Spinal cord (tissue), 10 donors: ENCODE results near the gene RASSF5. TPM values are rescaled to one million over a fixed set of nuclear protein-coding genes. Genes with fewer than 3 reads are reported as not detected.
"Not testable (repeated sequence)": the region's sequence is repeated elsewhere in the genome, so short reads cannot be mapped to it uniquely, and the experiment has no call there.

Experiments used
- DNase-seq, 6 donors: peaks; one replicate each; pipeline versions ENCODE4 v3.0.0 to v3.0.0-alpha.2; 2013 to 2015; ENCODE audit warnings: low spot score in 6 of 6, low read depth in 4 of 6
- H3K27ac ChIP-seq: one replicate; pipeline ENCODE4 v1.5.1; 2013; ENCODE audit warnings: low read depth, low read length, control low read depth
- H3K27me3 ChIP-seq: one replicate; pipeline ENCODE4 v1.6.1; 2013; ENCODE audit warnings: low read length; ENCODE audit not compliant: control insufficient read depth, insufficient read depth
- H3K36me3 ChIP-seq: one replicate; pipeline ENCODE4 v1.6.1; 2013; ENCODE audit warnings: low read length; ENCODE audit not compliant: control insufficient read depth, insufficient read depth
- H3K4me1 ChIP-seq: one replicate; pipeline ENCODE4 v1.6.1; 2013; ENCODE audit warnings: low read length; ENCODE audit not compliant: control insufficient read depth, insufficient read depth
- H3K4me3 ChIP-seq: one replicate; pipeline ENCODE4 v1.5.1; 2013; ENCODE audit warnings: low read depth, low read length, control low read depth
- H3K9me3 ChIP-seq: one replicate; pipeline ENCODE4 v1.6.1; 2013; ENCODE audit warnings: low read length; ENCODE audit not compliant: control insufficient read depth, insufficient read depth
- WGBS: methylation state at CpG from one replicate; pipeline ENCODE4 v1.1.5; 2013; ENCODE audit warnings: missing lambda C conversion rate; ENCODE audit not compliant: insufficient coverage; 5-methylcytosine and 5-hydroxymethylcytosine counted together
- polyA plus RNA-seq, 2 donors: library from polyadenylated mRNA; unstranded; fragments of 120-200 nt; gene quantifications; one replicate each; pipeline ENCODE4 v1.2.1, GENCODE V29; 2013; ENCODE audit not compliant: insufficient read length in 2 of 2
- total RNA-seq, 2 donors: library from RNA; depleted of rRNA in 1 of 2; stranded (reverse); fragments of 120-200 nt in 1 of 2; fragments of >200 nt in 1 of 2; gene quantifications; one replicate each; pipeline versions ENCODE4 v1.2.3 to v1.2.4, GENCODE V29; 2013 to 2014
- donor health status: healthy.

RASSF5 gene
- total and polyA plus RNA-seq, 4 donors: 3.2 to 13.7 (median 9.8) TPM

GRCh38 chr1:206596319-206596666 lies 89.0 kb downstream of the RASSF5 start:
- Histone ChIP-seq H3K4me1 (no peaks in the 10 kb centered on the region), H3K4me3 (no peak overlapping the region), H3K9me3 (no peaks in the 10 kb centered on the region), H3K27ac (no peak overlapping the region), H3K36me3 (peaks cover 69% of the 10 kb centered on the region), H3K27me3 (no peaks in the 10 kb centered on the region)
- no CpG with 5 or more reads among the region's 1 CpG for WGBS
- DNase-seq: no peak

DNA sequence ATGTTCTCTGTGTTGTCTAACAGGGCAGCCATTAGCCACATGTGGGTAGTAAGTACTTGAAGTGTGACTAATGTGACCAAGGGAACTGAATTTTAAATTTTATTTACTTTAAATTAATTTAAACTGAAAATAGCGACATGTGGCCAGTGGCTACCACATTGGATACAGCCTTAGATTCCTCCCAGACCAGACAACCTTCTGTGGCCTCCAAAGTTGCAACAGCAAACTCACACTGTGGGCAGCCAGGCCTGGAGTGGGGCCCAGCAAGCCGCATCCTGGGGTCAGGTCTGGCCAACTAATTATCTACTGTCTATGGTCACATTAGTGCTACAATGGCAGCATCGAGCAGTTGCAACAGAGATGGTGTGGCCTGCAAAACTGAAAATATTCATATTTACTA lies 93.2 kb downstream of the RASSF5 start:
- H3K9me3 ChIP-seq: no peaks in the 10 kb centered on the region
- no peak overlapping the region for H3K27ac ChIP-seq
- H3K4me3 ChIP-seq: no peak overlapping the region
- WGBS: 100% methylated on average over 1 of the region's 3 CpGs
- H3K27me3 ChIP-seq: no peaks in the 10 kb centered on the region
- no peaks in the 10 kb centered on the region for H3K4me1 ChIP-seq
- DNase-seq: no peak
- H3K36me3 ChIP-seq: peaks cover 72% of the 10 kb centered on the region

GRCh38 chr1:206604861-206605260 lies 97.5 kb downstream of the RASSF5 start:
- peaks cover 43% of the 10 kb centered on the region for H3K36me3 ChIP-seq
- H3K27me3 ChIP-seq: no peaks in the 10 kb centered on the region
- no peak overlapping the region for H3K4me3 ChIP-seq
- H3K27ac ChIP-seq: no peak overlapping the region
- no peaks in the 10 kb centered on the region for H3K4me1 ChIP-seq
- DNase-seq: no peak
- 88% methylated on average over 4 of the region's 5 CpGs for WGBS
- H3K9me3 ChIP-seq: no peaks in the 10 kb centered on the region

DNA sequence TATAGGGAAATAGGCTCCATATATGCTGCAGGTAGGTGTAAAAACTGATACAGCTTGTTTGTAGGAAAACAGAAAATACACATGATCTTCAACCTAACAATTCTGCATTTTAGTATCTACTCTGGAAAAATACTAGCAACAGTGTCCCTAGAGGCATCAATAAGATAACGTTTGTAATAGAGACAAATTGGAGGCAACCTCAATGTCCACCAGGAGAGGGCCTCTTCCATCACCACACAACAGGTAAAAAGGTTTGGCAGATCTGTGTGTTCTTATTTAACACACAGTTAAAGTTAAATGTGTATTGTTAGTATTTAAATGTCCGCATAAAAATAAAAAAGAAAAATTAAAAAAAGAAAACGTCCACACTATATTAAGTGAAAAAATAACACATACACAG lies 99.5 kb downstream of the RASSF5 start:
- H3K4me1 ChIP-seq: peaks cover 4% of the 10 kb centered on the region
- H3K27me3 ChIP-seq: no peaks in the 10 kb centered on the region
- no peaks in the 10 kb centered on the region for H3K9me3 ChIP-seq
- no CpG with 5 or more reads among the region's 3 CpGs for WGBS
- DNase-seq: peak in 2 of 6 donors; percentile 28 to 63
- no peak overlapping the region for H3K4me3 ChIP-seq
- H3K27ac ChIP-seq: no peak overlapping the region
- peaks cover 25% of the 10 kb centered on the region for H3K36me3 ChIP-seq

DNA sequence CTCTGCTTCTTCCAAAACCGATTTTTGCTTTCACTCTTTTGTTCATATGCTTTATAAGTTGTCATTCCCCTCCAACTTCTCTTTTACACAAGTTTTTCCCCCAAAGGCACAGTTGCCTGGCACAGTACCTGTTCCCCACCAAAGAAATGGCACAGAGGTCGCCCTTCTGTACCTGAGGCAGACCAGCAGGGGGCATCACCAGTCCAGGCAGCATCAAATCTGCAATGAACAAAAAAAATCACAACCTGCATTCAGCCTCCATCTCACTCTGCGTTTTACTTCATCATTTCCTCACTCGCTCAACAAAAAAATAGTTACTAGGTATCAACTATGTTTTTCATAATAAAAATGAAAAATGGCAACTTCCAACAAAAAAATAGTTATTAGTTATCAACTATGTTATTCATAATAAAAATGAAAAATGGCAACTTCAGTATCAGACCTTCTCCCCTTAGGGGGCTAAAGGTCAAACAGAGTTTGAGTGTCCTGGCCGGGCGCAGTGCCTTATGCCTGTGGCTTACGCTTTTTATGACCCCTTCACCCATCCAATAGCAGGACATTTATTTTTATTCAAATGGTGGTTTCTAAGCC lies 100.9 kb downstream of the RASSF5 start:
- WGBS: 83% methylated on average over 4 of the region's 7 CpGs
- H3K4me3 ChIP-seq: no peak overlapping the region
- no peaks in the 10 kb centered on the region for H3K9me3 ChIP-seq
- no peak overlapping the region for H3K27ac ChIP-seq
- no peaks in the 10 kb centered on the region for H3K27me3 ChIP-seq
- DNase-seq: peak in 2 of 6 donors; percentile 38 to 66
- H3K4me1 ChIP-seq: peaks cover 12% of the 10 kb centered on the region
- peaks cover 12% of the 10 kb centered on the region for H3K36me3 ChIP-seq

DNA sequence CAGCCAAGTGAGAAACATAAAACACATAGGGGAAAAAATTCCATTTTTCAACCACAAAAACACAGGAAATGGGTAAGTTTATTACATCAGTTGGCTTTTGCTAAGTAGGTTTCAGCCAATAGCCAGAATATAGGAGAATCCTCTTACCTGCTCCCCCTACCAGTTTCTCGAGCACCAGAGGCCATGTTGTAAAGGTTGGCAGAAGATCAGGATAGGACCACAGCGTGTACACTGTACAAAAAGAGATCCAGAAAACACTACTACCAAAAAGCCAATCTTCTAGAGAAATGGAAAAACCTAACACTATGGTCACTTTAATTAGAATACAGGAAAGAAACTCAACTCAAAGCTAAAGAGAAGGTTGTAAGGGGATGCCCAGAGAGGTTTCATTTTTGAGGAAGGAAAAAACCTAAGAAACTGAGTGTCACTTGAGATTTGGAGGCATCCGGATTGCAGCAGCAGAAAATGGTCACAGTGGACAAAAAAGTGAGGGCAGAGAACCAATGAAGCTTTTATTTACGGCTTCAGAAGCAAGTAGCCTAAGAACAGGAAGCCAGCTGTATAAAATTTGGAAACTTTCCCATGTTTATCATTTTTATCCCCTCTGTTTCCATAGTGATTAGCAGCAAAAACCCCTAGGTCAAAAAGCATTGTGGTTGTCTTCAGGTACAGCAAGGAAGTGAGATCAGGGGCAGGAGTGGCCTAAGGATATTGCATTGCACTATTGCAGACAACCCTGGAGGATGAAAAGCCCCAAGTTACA lies 102.1 kb downstream of the RASSF5 start:
- H3K9me3 ChIP-seq: no peaks in the 10 kb centered on the region
- 78% methylated on average over 1 of the region's 4 CpGs for WGBS

GRCh38 chr1:206612129-206612876 lies 105.0 kb downstream of the RASSF5 start, which contains the start of gene EIF2D:
EIF2D (minus strand) TSS chr1:206612465; CDS start chr1:206612342, 123 bp downstream.
- Histone ChIP-seq H3K4me1 (peaks cover 12% of the 10 kb centered on the region), H3K27ac (peak within 1 kb of the TSS; percentile 82), H3K9me3 (no peaks in the 10 kb centered on the region), H3K4me3 (peak within 1 kb of the TSS; percentile 76), H3K36me3 (peaks cover 2% of the 10 kb centered on the region), H3K27me3 (no peaks in the 10 kb centered on the region)
- WGBS: under 1% methylated on average over 41 of the region's 48 CpGs
- peak; percentile 82 to 98 (median 91) for DNase-seq

More for the DNA sequence above, 102.1 kb downstream of the RASSF5 start:
- Histone ChIP-seq H3K36me3 (peaks cover 5% of the 10 kb centered on the region), H3K27me3 (no peaks in the 10 kb centered on the region), H3K27ac (no peak overlapping the region), H3K4me3 (no peak overlapping the region), H3K4me1 (peaks cover 12% of the 10 kb centered on the region)
- DNase-seq: no peak

GRCh38 chr1:206626396-206626795 lies 119.1 kb downstream of the RASSF5 start:
- not testable (repeated sequence) for DNase-seq, H3K27me3 ChIP-seq, H3K36me3 ChIP-seq, H3K4me3 ChIP-seq, H3K27ac ChIP-seq, H3K9me3 ChIP-seq, H3K4me1 ChIP-seq
- no CpG with 5 or more reads among the region's 2 CpGs for WGBS

DNA sequence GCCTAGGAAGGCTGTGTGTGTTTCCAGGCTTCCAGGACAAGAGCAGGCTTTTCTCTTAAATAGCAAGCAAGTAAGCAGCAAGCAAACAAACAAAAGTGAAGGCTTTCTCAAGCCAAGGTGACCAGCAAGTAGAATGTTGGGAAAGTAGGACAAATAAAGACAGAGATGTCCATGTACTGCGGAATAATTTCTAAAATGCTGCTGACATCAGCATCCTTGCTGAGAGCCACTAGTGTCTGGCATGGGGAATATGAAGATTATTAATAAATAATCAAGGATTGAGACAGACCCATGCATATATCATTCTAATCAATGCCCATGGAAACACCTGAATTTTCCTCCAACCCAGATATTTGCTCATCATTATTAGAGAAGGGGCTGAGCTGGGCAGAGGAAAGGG lies 121.6 kb downstream of the RASSF5 start:
- Histone ChIP-seq H3K36me3 (no peaks in the 10 kb centered on the region), H3K9me3 (no peaks in the 10 kb centered on the region), H3K4me3 (no peak overlapping the region), H3K4me1 (peaks cover 5% of the 10 kb centered on the region), H3K27ac (no peak overlapping the region), H3K27me3 (no peaks in the 10 kb centered on the region)
- DNase-seq: no peak
- no CpG with 5 or more reads among the region's 1 CpG for WGBS
